SU-DHL-6 (cell line): Measurements from ENCODE around the gene RASL10A.

ENCODE experiments used
- H2AFZ ChIP-seq: fragments of 200-600 bp; sonication (generic); 2 replicates; pipeline ENCODE4 v1.6.1; 2014; ENCODE audit warnings: low read depth, mild to moderate bottlenecking, moderate library complexity, mixed read lengths, antibody characterized with exemption, low read length; ENCODE audit not compliant: severe bottlenecking
- H3F3A ChIP-seq: fragments of 200-600 bp; shearing (Covaris generic); 2 replicates; pipeline ENCODE4 v1.6.0; 2016; ENCODE audit warnings: antibody characterized with exemption, mild to moderate bottlenecking; ENCODE audit not compliant: insufficient read depth
- H3K27ac ChIP-seq: fragments of 200-600 bp; sonication (generic); 2 replicates; pipeline ENCODE4 v1.5.1; 2016; ENCODE audit warnings: low read depth, mild to moderate bottlenecking, low read length, moderate library complexity, mixed read lengths
- H3K27me3 ChIP-seq: fragments of 200-600 bp; sonication (generic), shearing (Covaris generic); 2 replicates; pipeline ENCODE4 v1.6.0; 2014; ENCODE audit warnings: mild to moderate bottlenecking, low read length
- H3K36me3 ChIP-seq: fragments of 200-600 bp; sonication (generic); 2 replicates; pipeline ENCODE4 v1.6.1; 2014; ENCODE audit warnings: mild to moderate bottlenecking, low read length, mixed read lengths
- H3K4me2 ChIP-seq: fragments of 300-600, 200-600 bp; shearing (Covaris generic), sonication (generic); 2 replicates; pipeline ENCODE4 v1.6.0; 2014; ENCODE audit warnings: low read length, low read depth, mild to moderate bottlenecking; ENCODE audit not compliant: poor library complexity, severe bottlenecking
- H3K4me3 ChIP-seq: fragments of 200-600 bp; sonication (generic); 2 replicates; pipeline ENCODE4 v1.5.1; 2014; ENCODE audit warnings: antibody characterized with exemption, low read length, mild to moderate bottlenecking, mixed read lengths; ENCODE audit not compliant: insufficient read depth, poor library complexity, severe bottlenecking
- H3K79me2 ChIP-seq: fragments of 200-600 bp; sonication (generic); 2 replicates; pipeline ENCODE4 v1.6.1; 2014; ENCODE audit warnings: mild to moderate bottlenecking, low read length, moderate library complexity; ENCODE audit not compliant: insufficient read depth
- H3K9ac ChIP-seq: fragments of 200-600 bp; sonication (generic); 2 replicates; pipeline ENCODE4 v1.7.0; 2014; ENCODE audit warnings: mild to moderate bottlenecking, low read length
- H3K9me2 ChIP-seq: fragments of 200-600 bp; sonication (generic); replicated peaks from 2 replicates; pipeline ENCODE4 v1.6.1; 2014; ENCODE audit warnings: low read length; ENCODE audit not compliant: insufficient read depth
- H3K9me3 ChIP-seq: fragments of 200-600 bp; sonication (generic); 2 replicates; pipeline ENCODE4 v1.6.1; 2014; ENCODE audit warnings: low read length, mixed read lengths; ENCODE audit not compliant: insufficient read depth
- H4K20me1 ChIP-seq: fragments of 200-600 bp; sonication (generic); 2 replicates; pipeline ENCODE4 v1.6.1; 2014; ENCODE audit warnings: low read depth, mild to moderate bottlenecking, antibody characterized with exemption, low read length, moderate library complexity, mixed read lengths
- CTCF ChIP-seq: fragments of 200-600 bp; sonication (generic); IDR thresholded peaks from one replicate; pipeline ENCODE4 v1.5.1; 2017; ENCODE audit warnings: antibody characterized with exemption, mild to moderate bottlenecking, low read length, moderate library complexity; ENCODE audit not compliant: insufficient read depth, poor library complexity, severe bottlenecking
- EZH2phosphoT487 ChIP-seq: fragments of 200-600 bp; sonication (generic), shearing (Covaris generic); conservative IDR thresholded peaks from 2 replicates; pipeline ENCODE4 v1.6.1; 2018; ENCODE audit warnings: mild to moderate bottlenecking, antibody characterized with exemption, low read length, moderate library complexity, mixed read lengths

The RASL10A gene

GRCh38 chr22:29323641-29324040 is 8.1 kb upstream of the RASL10A start:
- Histone ChIP-seq H2AFZ (no peak overlapping the region), H3K27ac (no peak overlapping the region), H3K27me3 (no peaks in the 10 kb centered on the region), H3K36me3 (no peaks in the 10 kb centered on the region), H3K9me3 (no peaks in the 10 kb centered on the region), H3F3A (peaks cover 6% of the 10 kb centered on the region; the same call in 1 of the 2 replicates), H3K9ac (no peak overlapping the region), H3K4me3 (no peak overlapping the region), H3K79me2 (no peaks in the 10 kb centered on the region), H3K9me2 (no peaks in the 10 kb centered on the region), H3K4me2 (no peak overlapping the region), H4K20me1 (no peaks in the 10 kb centered on the region)
- TF ChIP-seq CTCF (no peak), EZH2phosphoT487 (no peak)

- no peak overlapping the region for H3K9ac ChIP-seq
- H4K20me1 ChIP-seq, result no peaks in the 10 kb centered on the region
- H3F3A ChIP-seq, result peaks cover 6% of the 10 kb centered on the region; the same call in 1 of the 2 replicates
- H2AFZ ChIP-seq, result no peak overlapping the region
- no peak for TF ChIP-seq CTCF
- no peaks in the 10 kb centered on the region for H3K9me3 ChIP-seq
- no peaks in the 10 kb centered on the region for H3K36me3 ChIP-seq
- no peaks in the 10 kb centered on the region for H3K79me2 ChIP-seq
- no peak overlapping the region for H3K27ac ChIP-seq
- no peak overlapping the region for H3K4me3 ChIP-seq
- H3K27me3 ChIP-seq, result no peaks in the 10 kb centered on the region
- no peaks in the 10 kb centered on the region for H3K9me2 ChIP-seq
- H3K4me2 ChIP-seq, result no peak overlapping the region
Measured at GRCh38 chr22:29320546-29320945, 5.0 kb upstream of the RASL10A start.

- Histone ChIP-seq H3K9ac (no peak overlapping the region), H3K9me2 (no peaks in the 10 kb centered on the region), H3K9me3 (no peaks in the 10 kb centered on the region), H3K4me2 (no peak overlapping the region), H3K36me3 (no peaks in the 10 kb centered on the region), H3F3A (peaks cover 6% of the 10 kb centered on the region; the same call in 1 of the 2 replicates), H3K79me2 (no peaks in the 10 kb centered on the region), H2AFZ (no peak overlapping the region), H3K27ac (no peak overlapping the region), H3K27me3 (no peaks in the 10 kb centered on the region), H3K4me3 (no peak overlapping the region), H4K20me1 (no peaks in the 10 kb centered on the region)
- TF ChIP-seq CTCF (no peak), EZH2phosphoT487 (no peak)
Measured at GRCh38 chr22:29319072-29319471, 3.6 kb upstream of the RASL10A start.
